ENCODE data around the gene GCNT2.

Gene GCNT2

DNA sequence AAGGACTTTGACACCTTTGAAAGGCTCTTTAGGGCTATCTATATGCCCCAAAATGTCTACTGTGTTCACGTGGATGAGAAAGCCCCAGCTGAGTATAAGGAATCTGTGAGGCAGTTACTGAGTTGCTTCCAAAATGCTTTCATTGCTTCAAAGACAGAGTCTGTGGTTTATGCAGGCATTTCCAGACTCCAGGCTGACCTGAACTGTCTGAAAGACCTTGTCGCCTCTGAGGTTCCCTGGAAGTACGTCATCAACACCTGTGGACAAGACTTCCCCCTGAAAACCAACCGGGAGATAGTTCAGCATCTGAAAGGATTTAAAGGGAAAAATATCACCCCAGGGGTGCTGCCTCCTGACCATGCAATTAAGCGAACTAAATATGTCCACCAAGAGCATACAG, 65.2 kb downstream of the GCNT2 start:
- H3K27ac ChIP-seq: no peak overlapping the region
- no peaks in the 10 kb centered on the region for H3K27me3 ChIP-seq (ENCODE audit: insufficient read depth, low read depth, severe bottlenecking)
- TF ChIP-seq CTCF (IDR thresholded peaks at IDR 0.05; ENCODE audit: low read depth, low read length): no peak
- DNase-seq: no peak
- H3K4me3 ChIP-seq (ENCODE audit: low read depth, low read length): no peak overlapping the region
- H3K9me3 ChIP-seq (ENCODE audit: severe bottlenecking): no peaks in the 10 kb centered on the region
- no peaks in the 10 kb centered on the region for H3K36me3 ChIP-seq

- no peaks in the 10 kb centered on the region for H3K9me3 ChIP-seq (ENCODE audit: severe bottlenecking)
- no peaks in the 10 kb centered on the region for H3K27me3 ChIP-seq (ENCODE audit: insufficient read depth, low read depth, severe bottlenecking)
- no peak for TF ChIP-seq CTCF (IDR thresholded peaks at IDR 0.05; ENCODE audit: low read depth, low read length)
- DNase-seq: no peak
- no peak overlapping the region for H3K27ac ChIP-seq
- H3K4me3 ChIP-seq (ENCODE audit: low read depth, low read length): no peak overlapping the region
- no peaks in the 10 kb centered on the region for H3K36me3 ChIP-seq
These were observed 66.7 kb downstream of the GCNT2 start for GRCh38 chr6:10587656-10588406.

DNA sequence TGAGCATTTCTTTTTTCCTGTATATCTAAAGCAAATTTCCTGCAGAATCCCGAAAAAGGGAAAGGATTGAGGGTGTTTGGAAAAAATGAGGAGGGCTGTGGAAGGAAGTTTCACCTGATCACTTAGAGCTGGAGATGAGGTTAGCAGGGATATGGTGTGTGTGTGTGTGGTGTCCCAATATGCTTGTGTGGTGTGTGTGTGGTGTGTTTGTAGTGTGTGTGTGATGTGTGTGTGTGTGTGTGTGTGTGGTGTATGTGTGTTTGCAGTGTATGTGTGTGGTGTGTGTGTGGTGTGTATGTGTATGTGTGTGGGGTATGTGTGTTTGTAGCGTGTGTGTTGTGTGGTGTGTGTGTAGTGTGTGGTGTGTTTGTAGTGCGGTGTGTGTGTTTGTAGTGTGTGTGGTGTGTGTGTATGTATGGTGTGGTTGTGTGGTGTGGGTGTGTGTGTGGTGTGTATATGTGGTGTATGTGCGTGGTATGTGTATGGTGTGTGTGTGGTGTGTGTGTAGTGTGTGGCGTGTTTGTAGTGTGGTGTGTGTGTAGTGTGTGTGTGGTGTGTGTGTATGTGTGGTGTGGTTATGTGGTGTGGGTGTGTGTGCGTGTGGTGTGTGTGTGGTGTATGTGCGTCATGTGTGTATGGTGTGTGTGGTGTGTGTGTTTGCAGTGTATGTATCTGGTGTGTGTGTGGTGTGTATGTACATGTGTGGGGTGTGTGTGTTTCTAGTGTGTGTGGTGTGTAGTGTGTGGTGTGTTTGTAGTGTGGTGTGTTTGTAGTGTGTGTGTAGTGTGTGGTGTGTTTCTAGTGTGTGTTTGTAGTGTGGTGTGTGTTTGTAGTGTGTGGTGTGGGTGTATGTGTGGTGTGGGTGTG, 67.6 kb downstream of the GCNT2 start:
- H3K4me3 ChIP-seq (ENCODE audit: low read depth, low read length): no peak overlapping the region
- TF ChIP-seq CTCF (IDR thresholded peaks at IDR 0.05; ENCODE audit: low read depth, low read length): no peak

DNA sequence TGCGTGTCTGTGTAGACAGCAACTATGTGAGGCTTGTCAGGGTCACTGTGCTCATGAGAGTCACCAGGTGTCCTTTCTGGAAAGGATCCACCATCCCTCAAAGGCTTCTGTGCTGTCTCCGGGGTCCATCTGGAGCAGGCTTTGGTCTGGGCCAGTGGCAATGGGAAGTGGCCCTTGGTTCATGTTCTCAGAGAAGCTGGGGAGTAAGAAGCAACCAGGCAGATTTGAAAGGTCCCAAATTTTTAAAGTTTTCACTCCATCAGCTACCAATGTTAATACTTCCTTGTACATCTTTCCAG, 68.2 kb downstream of the GCNT2 start:
- no peaks in the 10 kb centered on the region for H3K36me3 ChIP-seq
- no peaks in the 10 kb centered on the region for H3K27me3 ChIP-seq (ENCODE audit: insufficient read depth, low read depth, severe bottlenecking)
- no peak overlapping the region for H3K27ac ChIP-seq
- no peak overlapping the region for H3K4me3 ChIP-seq (ENCODE audit: low read depth, low read length)
- no peaks in the 10 kb centered on the region for H3K9me3 ChIP-seq (ENCODE audit: severe bottlenecking)
- DNase-seq: no peak
- no peak for TF ChIP-seq CTCF (IDR thresholded peaks at IDR 0.05; ENCODE audit: low read depth, low read length)

More for the DNA sequence above, 67.6 kb downstream of the GCNT2 start:
- no peak for DNase-seq
- H3K27ac ChIP-seq: no peak overlapping the region
- no peaks in the 10 kb centered on the region for H3K27me3 ChIP-seq (ENCODE audit: insufficient read depth, low read depth, severe bottlenecking)
- H3K36me3 ChIP-seq: no peaks in the 10 kb centered on the region
- H3K9me3 ChIP-seq (ENCODE audit: severe bottlenecking): no peaks in the 10 kb centered on the region

- Histone ChIP-seq H3K36me3 (no peaks in the 10 kb centered on the region), H3K9me3 (ENCODE audit: severe bottlenecking) (no peaks in the 10 kb centered on the region), H3K27ac (no peak overlapping the region), H3K27me3 (ENCODE audit: insufficient read depth, low read depth, severe bottlenecking) (no peaks in the 10 kb centered on the region), H3K4me3 (ENCODE audit: low read depth, low read length) (no peak overlapping the region)
- TF ChIP-seq CTCF (IDR thresholded peaks at IDR 0.05; ENCODE audit: low read depth, low read length): no peak
- DNase-seq: no peak
These were observed 68.8 kb downstream of the GCNT2 start for GRCh38 chr6:10589983-10590382.

All from WERI-Rb-1 (cell line).